ENCODE results near the gene TAOK2.
A peak's percentile ranks its signal among the peaks of the same experiment; 100 is the strongest.

TAOK2 gene

GRCh38 chr16:29988346-29989075 lies 14.8 kb downstream of the TAOK2 start:
- no peak for DNase-seq

GRCh38 chr16:29989111-29989858 lies 15.6 kb downstream of the TAOK2 start:
- no peak for DNase-seq

GRCh38 chr16:29990034-29990433 lies 16.4 kb downstream of the TAOK2 start:
- no peak for DNase-seq

- no peak for DNase-seq
Observed at GRCh38 chr16:29990883-29991570, 17.4 kb downstream of the TAOK2 start.

GRCh38 chr16:29991571-29991904 lies 17.9 kb downstream of the TAOK2 start:
- no peak for DNase-seq

GRCh38 chr16:29992344-29992967 lies 18.8 kb downstream of the TAOK2 start:
- no peak for DNase-seq

GRCh38 chr16:29993191-29993902 lies 19.7 kb downstream of the TAOK2 start:
- no peak for DNase-seq

- no peak for DNase-seq
Observed at GRCh38 chr16:29993903-29994599, 20.4 kb downstream of the TAOK2 start.

- peak in 1 of 2 experiments; percentile 39 for DNase-seq
Observed at GRCh38 chr16:29994600-29995323, 21.1 kb downstream of the TAOK2 start.

- DNase-seq: peak; percentile 73 to 80
Observed at GRCh38 chr16:29995324-29995910, 21.7 kb downstream of the TAOK2 start, which contains the start of gene HIRIP3. TSS of gene HIRIP3 (minus strand) at chr16:29995617. CDS start at chr16:29995605, 12 bp downstream.

- DNase-seq: peak; percentile 90 to 91
Observed at GRCh38 chr16:29995911-29996765, 22.5 kb downstream of the TAOK2 start, which contains the start of gene INO80E. TSS of gene INO80E (plus strand) at chr16:29996241. CDS start at chr16:29996311, 70 bp downstream.

GRCh38 chr16:29996766-29997250 lies 23.1 kb downstream of the TAOK2 start:
- DNase-seq: no peak

- DNase-seq: no peak
Observed at GRCh38 chr16:29999605-30000004, 25.9 kb downstream of the TAOK2 start.

GRCh38 chr16:30000735-30001631 lies 27.3 kb downstream of the TAOK2 start:
- no peak for DNase-seq

- no peak for DNase-seq
Observed at GRCh38 chr16:30002614-30003346, 29.1 kb downstream of the TAOK2 start.

- DNase-seq: no peak
Observed at GRCh38 chr16:30003670-30004423, 30.2 kb downstream of the TAOK2 start.

GRCh38 chr16:30004424-30004776 lies 30.7 kb downstream of the TAOK2 start:
- DNase-seq: no peak

Measured in AML-193 (cell line).